ENCODE data around the gene FHOD1.

GRCh38 chr16:67283039-67283825 is 36.0 kb upstream of the FHOD1 start:
- TF ChIP-seq CTCF (IDR thresholded peaks at IDR 0.05) (no peak), POLR2A (IDR thresholded peaks at IDR 0.05) (no peak)
